ENCODE data around the gene UBL3.

UBL3 gene

DNA sequence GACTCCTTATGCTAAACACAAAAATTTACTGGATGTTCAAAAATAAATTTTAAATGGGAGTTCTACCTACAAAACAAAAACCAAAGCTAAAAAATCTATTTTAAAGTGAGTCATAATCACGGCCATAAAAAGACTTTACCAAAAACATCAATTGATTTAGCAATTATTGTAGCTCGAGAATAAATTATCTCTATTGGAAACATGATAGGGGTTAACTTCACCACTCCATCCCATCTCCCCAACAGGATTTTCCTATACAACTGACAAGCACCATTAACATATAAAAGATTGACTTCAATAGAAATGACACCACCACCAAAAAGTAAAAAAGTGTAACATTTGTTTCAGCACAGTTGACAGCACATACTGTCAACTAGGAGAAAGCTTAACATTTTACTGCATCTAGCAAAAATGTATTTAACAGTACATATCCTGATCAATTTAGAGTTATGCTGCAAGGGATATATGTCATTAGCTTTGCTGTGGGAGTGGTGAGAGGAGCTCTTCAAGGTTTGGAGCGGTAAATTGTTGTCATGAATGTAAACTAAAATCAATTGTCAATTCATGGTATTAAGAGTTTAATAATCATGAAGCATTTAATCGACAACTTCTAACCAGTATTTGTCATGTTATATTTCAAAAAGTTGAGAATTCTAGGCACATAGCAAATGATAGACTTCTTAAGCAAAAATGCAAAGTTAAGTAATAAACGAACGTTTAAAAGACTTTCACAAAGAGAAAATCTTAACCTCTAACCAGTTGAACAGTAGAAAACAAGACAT, 3.8 kb downstream of the UBL3 start:
- H3K4me3 ChIP-seq (ENCODE audit: control insufficient read depth, low read depth, low read length), result peak overlapping the region; percentile 96
- TF ChIP-seq, protein P1, sequence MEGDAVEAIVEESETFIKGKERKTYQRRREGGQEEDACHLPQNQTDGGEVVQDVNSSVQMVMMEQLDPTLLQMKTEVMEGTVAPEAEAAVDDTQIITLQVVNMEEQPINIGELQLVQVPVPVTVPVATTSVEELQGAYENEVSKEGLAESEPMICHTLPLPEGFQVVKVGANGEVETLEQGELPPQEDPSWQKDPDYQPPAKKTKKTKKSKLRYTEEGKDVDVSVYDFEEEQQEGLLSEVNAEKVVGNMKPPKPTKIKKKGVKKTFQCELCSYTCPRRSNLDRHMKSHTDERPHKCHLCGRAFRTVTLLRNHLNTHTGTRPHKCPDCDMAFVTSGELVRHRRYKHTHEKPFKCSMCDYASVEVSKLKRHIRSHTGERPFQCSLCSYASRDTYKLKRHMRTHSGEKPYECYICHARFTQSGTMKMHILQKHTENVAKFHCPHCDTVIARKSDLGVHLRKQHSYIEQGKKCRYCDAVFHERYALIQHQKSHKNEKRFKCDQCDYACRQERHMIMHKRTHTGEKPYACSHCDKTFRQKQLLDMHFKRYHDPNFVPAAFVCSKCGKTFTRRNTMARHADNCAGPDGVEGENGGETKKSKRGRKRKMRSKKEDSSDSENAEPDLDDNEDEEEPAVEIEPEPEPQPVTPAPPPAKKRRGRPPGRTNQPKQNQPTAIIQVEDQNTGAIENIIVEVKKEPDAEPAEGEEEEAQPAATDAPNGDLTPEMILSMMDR (IDR thresholded peaks at IDR 0.05; ENCODE audit: control insufficient read depth, insufficient read depth, low read depth, low read length, missing control alignments), result no peak
- DNase-seq (ENCODE audit: low read depth), result no peak

DNA sequence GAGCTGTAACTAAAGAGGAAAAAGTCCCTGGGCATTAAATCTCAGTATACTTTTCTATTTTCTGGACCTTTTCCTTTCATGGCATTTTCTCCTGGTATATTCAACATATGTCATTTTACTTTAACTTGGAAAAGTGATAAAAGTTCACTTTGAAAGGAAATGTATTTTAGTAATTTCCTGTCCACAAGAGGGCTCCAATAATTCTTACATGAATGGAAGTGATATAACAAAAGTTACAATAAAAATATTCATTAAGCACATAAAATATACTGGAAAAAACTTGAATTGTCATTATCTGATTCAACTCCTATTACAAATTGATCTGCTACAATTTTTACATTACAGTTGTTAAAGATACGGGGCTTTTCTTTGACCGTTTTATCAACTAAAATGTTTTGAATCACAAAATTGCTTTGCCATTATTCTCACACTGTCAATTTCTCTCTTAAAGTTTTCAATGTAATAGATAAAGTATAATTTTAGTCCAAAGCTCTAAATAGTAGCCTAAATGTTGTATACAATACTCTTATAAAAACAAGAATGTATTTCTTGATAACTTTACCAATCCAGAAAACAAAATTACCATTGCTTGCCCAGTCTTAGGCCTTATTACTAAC, 4.9 kb downstream of the UBL3 start:
- TF ChIP-seq, protein P1 (IDR thresholded peaks at IDR 0.05; ENCODE audit: control insufficient read depth, insufficient read depth, low read depth, low read length, missing control alignments), result no peak
- DNase-seq (ENCODE audit: low read depth), result no peak
- H3K4me3 ChIP-seq (ENCODE audit: control insufficient read depth, low read depth, low read length), result no peak overlapping the region; the same call in 1 of the 2 replicates

DNA sequence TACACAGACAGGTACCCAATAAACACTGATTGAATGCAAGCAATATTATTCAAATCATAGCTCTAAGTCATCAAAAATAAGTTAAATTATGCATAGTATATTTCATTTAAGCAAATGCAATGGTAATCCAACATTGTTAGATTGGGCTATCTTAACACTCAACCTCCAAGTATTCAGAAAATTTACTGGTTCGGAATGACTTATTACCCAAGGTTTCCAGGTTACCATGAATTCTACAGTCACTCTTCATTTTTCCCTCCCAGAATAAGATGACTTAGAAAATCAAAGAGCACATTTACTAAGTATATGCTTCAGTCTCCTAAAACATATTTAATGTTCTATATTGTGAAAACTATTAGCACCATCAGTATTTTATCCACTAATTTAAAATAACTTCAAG, 6.0 kb downstream of the UBL3 start:
- no peak for DNase-seq (ENCODE audit: low read depth)
- TF ChIP-seq, protein P1 (IDR thresholded peaks at IDR 0.05; ENCODE audit: control insufficient read depth, insufficient read depth, low read depth, low read length, missing control alignments), result no peak
- no peak overlapping the region for H3K4me3 ChIP-seq (ENCODE audit: control insufficient read depth, low read depth, low read length)

DNA sequence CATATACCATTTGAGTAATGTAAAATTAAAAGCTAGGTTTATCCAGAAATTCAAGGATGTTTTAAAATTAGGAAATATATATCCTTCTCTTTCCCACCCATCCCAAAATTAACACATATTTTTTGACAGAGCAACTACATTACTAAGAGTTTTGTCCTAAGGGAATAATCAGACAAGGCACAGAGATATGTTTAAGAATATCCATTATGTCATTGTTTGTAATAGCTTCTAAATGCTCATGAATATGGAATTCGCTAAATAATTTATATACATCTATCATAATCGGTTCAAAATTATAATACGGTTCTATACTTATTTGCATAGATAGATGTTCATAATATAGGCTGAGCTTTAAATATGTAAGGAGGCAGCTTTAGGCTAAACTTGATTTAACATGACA, 9.8 kb downstream of the UBL3 start:
- no peak overlapping the region for H3K4me3 ChIP-seq (ENCODE audit: control insufficient read depth, low read depth, low read length)
- TF ChIP-seq, protein P1 (IDR thresholded peaks at IDR 0.05; ENCODE audit: control insufficient read depth, insufficient read depth, low read depth, low read length, missing control alignments), result no peak
- no peak for DNase-seq (ENCODE audit: low read depth)

DNA sequence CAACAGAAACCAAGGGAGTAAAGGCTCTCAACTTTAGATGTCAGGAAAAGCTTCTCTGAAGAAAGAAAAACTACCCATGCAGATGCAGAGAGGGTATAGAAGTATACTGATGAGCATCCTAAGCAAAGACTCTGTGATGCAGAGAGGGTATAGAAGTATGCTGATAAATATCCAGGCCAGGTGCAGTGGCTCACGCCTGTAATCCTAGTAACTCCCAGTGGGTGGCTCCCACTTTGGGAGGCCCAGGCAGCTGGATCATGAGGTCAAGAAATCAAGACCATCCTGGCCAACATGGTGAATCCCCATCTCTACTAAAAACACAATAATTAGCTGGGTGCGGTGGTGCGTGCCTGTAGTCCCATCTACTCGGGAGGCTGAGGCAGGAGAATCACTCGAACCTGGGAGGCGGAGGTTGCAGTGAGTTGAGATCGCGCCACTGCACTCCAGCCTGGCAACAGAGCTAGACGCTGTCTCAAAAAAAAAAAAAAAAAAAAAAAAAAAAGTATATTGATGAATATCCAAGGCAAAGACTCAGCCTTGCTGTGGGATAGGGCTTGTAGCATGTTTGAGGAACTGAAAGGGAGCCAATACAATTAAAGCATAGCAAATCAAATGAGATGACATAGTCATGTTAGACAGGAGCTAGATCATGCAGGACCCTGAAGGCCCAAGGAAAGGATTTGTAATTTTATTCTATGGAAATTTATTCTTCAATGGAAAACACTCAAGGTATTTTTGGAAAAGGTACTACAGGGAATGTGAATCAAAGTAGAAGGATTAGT, 14.9 kb downstream of the UBL3 start:
- TF ChIP-seq, protein P1 (IDR thresholded peaks at IDR 0.05; ENCODE audit: control insufficient read depth, insufficient read depth, low read depth, low read length, missing control alignments), result no peak
- H3K4me3 ChIP-seq (ENCODE audit: control insufficient read depth, low read depth, low read length), result no peak overlapping the region
- no peak for DNase-seq (ENCODE audit: low read depth)

DNA sequence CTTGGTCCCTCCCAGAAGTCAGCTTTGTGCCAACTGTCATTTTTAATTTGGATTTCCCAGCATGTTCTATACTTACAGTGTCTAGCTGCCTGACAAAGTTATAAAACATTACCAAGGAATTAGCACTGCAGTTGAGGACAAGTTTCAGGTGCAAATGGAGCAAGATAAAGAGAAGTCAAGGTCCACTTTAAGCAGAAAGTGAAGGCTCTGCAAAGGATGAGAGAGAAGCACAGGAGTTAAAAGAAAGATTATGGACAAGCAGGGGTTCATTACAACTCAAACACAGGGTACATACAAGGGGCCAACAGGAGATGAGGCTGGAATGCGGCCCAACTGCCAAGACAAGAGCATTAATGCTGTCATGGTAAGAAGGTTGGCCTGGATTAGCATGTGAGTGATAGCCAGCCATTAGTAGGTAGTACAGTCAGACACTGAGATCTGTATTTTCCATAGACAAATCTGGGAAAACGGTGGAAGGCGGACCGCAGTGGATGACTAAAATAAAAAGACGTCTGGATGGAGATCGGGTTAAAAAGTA, 17.6 kb downstream of the UBL3 start:
- DNase-seq (ENCODE audit: low read depth), result no peak
- H3K4me3 ChIP-seq (ENCODE audit: control insufficient read depth, low read depth, low read length), result no peak overlapping the region
- TF ChIP-seq, protein P1 (IDR thresholded peaks at IDR 0.05; ENCODE audit: control insufficient read depth, insufficient read depth, low read depth, low read length, missing control alignments), result no peak

Measured in AG09309 (cell line).